GM21515 (cell line): Measurements from ENCODE around the gene KLHDC7A.

Source experiments
- ATAC-seq: cut with Tn5 transposase; IDR thresholded peaks from one replicate; pipeline ENCODE4 v1.9.1; 2021; ENCODE audit not compliant: unreplicated experiment

KLHDC7A gene

DNA sequence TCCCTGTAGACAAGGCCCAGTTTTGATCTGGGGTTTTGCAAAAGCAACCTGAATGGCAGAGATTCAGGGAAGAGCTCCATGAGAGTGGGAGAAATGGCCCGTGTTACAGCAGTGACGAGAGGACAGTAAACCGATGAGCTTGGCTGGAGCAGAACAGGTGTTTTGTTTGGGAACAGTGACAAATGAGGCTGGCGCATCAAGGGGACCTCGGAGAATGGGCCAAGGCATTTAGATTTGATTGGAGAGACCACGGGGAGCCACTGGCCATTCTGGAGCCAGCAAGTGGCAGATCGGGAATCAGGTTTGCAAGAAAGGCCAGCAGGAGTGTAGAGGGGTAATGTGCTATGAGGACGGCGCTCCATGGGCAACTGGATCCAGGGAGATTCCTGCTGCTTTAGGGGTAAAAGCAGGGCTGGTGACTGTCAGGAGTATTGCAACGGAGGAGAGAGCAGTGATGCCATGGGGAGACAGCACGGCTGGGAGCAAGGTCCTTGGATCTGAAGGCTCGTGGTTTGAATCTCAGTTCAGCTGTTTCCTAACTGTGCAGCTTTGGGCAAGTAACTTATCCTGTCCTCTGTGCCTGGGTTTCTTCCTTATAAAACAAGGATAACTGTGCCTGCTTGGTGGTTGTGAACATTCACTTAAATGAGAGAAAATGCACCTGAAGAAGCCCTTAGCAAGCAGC is 9.9 kb upstream of the KLHDC7A start:
- ATAC-seq, result no peak

DNA sequence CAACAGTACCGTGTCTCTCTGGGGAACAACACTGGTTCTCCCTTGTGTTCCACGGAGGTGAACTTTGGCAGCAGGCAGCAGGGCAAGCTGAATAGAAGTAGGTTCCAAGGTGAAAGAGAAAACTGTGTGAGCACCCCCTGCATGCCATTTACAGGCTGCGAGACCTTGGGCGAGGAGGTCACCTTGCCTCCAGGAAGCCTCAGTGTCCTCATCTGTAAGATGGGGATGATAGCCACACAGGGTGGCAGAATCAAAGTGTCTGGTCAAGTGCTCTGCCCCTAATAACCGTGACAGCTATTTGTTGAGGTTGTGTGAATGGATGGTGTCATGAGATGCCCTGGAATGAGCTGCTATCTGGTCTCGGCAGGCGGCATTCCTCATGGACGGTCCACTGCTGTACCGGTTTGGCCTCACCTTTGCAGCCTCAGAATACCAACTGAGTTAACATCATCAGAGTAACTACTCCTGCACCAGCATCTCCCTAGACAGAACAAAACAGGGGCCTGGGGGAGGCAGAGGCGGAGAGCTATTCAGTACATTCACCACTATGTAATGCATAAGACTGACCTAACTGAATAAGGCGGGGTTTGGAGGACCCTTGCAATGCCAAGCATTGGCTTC is 7.4 kb upstream of the KLHDC7A start:
- no peak for ATAC-seq

DNA sequence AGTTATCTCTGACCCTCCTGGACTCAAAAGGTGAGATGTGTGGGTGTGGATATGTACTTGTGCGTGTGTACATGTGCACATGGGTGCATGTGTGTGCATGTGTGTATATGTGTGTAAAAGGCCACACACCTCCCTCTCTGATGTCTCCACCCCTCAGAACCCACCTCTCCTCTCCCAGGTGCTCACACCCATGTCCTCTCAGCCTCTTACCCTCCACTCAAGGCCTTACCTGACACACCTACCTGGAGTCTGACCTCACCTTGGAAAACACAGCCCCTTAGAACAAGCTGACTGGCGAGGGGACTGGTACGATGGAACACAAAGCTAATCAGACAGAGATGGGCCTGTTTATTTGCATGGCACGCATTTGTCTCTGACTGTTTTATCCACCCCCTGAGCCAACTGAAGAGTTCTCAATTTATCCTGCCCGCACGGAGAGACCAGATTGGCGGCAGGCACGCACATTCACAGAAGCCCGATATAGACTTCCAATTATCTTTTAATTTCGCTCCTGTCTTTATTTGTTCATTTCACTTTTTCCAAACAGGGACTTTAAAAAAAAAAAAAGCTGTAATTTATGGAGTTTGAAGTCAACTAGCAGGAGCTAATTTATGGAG is 6.1 kb upstream of the KLHDC7A start:
- ATAC-seq, result no peak

- ATAC-seq, result no peak
Measured at GRCh38 chr1:18475234-18475905, 5.4 kb upstream of the KLHDC7A start.

GRCh38 chr1:18479454-18479853 is 1.3 kb upstream of the KLHDC7A start:
- ATAC-seq, result no peak

- no peak for ATAC-seq
Measured at GRCh38 chr1:18481190-18481920, 625 bp downstream of the KLHDC7A start.

DNA sequence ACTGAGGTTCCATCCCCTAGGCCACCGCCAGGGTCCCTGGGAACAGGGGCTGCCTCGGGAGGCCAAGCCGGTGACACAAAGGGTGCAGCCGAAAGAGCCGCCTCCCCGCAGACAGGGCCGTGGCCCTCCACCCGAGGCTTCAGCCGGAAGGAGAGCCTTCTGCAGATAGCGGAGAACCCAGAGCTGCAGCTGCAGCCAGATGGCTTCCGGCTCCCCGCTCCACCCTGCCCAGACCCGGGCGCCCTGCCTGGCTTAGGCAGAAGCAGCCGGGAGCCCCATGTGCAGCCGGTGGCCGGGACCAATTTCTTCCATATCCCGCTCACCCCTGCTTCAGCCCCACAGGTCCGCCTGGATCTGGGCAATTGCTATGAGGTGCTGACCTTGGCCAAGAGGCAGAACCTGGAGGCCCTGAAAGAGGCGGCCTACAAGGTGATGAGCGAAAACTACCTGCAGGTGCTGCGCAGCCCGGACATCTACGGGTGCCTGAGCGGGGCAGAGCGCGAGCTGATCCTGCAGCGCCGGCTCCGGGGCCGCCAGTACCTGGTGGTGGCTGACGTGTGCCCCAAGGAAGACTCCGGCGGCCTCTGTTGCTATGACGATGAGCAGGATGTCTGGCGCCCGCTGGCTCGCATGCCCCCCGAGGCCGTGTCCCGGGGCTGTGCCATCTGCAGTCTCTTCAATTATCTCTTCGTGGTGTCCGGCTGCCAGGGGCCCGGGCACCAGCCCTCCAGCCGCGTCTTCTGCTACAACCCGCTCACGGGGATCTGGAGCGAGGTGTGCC is 1.4 kb downstream of the KLHDC7A start:
- no peak for ATAC-seq

- ATAC-seq, result no peak
Measured at GRCh38 chr1:18482721-18483425, 2.1 kb downstream of the KLHDC7A start.

DNA sequence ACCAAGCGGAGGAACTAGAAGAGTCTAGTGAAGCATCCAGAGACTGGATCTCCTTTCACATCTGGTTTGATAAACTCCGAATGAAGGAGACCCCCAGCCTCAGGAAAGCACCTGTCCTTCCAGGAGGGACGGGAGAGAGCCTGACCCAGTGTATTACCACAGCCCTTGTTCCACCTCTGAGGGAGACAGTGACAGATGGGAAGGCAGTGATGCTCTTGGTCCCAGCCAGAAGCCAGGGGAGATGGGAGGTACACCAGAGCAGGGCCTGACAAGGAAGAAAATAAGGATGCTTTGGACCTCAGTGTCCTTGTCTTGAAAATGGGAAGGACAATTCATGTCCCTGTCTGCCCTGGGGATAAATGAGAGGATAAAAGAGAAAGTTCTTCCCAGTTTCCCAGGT is 3.5 kb downstream of the KLHDC7A start:
- ATAC-seq, result no peak

DNA sequence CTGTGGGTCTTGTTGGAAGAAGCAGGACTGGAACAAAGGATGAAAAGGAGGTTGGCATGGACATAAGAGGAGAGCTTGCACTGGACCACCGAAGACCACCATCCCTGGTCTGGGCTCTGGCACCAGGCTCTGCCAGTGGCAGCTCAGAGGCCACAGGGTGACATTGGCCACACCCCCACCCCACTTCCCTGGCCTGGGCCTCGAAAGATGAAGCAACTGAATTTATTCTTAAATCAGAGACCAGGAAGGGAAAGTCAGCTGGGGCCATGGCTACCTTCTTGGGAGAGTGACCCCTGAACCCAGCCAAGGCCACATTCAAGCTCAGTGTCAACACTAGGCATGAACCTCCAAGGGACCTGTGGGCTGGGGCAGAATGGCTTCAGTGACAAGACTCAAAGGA is 4.0 kb downstream of the KLHDC7A start:
- no peak for ATAC-seq

GRCh38 chr1:18485227-18485626 is 4.5 kb downstream of the KLHDC7A start:
- ATAC-seq, result no peak

- no peak for ATAC-seq
Measured at GRCh38 chr1:18486195-18486594, 5.5 kb downstream of the KLHDC7A start.

GRCh38 chr1:18489417-18490143 is 8.8 kb downstream of the KLHDC7A start:
- ATAC-seq, result no peak

DNA sequence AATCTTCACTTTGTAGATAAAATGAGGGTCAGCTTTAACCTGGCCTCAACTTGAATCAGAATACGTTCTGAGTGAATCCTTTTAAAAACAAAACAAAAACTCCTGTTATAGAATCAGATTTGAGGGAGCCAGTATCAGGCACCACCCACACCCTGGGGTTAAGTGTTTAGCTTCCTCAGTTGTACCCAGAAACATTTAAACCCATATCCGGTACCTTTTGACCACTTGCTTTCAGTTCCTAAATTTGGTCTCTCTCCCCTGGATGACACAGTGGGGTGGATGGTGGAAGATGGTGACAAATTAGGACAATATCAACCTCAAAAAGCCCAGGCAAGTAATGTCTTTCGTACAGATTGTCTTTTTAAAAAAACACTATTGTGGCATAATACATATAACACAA is 10.4 kb downstream of the KLHDC7A start:
- no peak for ATAC-seq

DNA sequence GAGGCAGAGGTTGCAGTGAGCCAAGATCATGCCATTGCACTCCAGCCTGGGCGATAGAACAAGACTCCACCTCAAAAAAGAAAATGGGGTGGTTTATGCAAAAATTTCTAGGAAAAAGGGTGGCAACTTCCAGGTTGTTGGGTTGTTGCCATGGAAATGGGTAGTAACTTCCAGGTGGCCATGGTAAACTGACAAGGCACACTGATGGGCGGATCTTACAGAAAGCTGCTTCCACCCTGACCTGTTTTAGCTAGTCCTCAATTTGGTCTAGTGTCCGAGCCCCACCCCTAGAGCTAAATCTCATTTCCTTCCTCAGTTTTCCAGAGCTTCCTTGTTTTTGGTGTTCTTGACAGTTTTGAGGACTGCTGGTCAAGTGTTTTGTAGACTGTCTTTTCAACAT is 13.6 kb downstream of the KLHDC7A start:
- no peak for ATAC-seq

- ATAC-seq, result no peak
Measured at GRCh38 chr1:18495635-18496034, 14.9 kb downstream of the KLHDC7A start.

GRCh38 chr1:18496056-18496455 is 15.3 kb downstream of the KLHDC7A start:
- ATAC-seq, result no peak

- ATAC-seq, result no peak
Measured at GRCh38 chr1:18496497-18497235, 15.9 kb downstream of the KLHDC7A start.

DNA sequence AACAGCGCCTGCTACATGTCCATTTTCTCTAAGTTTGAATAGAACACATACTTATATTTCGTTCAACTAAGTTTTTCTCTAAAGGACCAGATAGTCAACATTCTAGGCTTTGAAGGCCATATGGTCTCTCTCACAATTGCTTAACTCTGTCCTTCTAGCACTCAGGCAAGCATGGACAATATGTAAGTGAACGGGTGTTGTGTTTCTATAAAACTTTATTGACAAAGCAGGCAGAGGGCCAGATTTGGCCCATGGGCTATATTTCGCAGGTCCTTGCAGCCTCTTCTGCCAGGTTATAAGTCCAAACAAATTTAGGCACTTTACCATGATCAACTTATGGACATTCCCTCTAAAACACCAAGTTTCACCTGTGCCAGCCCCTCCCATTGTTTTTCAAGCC is 21.1 kb downstream of the KLHDC7A start:
- ATAC-seq, result no peak
